ENCODE results near the gene BFSP2.
A peak's percentile ranks its signal among the peaks of the same experiment; 100 is the strongest.
"Not testable (repeated sequence)": the region's sequence is repeated elsewhere in the genome, so short reads cannot be mapped to it uniquely, and the experiment has no call there.

Gene BFSP2

GRCh38 chr3:133477487-133477886 is 77.6 kb downstream of the BFSP2 start:
- no peak for DNase-seq (ENCODE audit: low read depth in 1 of 2, low spot score in 1 of 2)

GRCh38 chr3:133478624-133479023 is 78.8 kb downstream of the BFSP2 start:
- DNase-seq (ENCODE audit: low read depth in 1 of 2, low spot score in 1 of 2), result no peak

GRCh38 chr3:133479401-133479800 is 79.5 kb downstream of the BFSP2 start:
- DNase-seq (ENCODE audit: low read depth in 1 of 2, low spot score in 1 of 2), result no peak

- no peak for DNase-seq (ENCODE audit: low read depth in 1 of 2, low spot score in 1 of 2)
Observed at GRCh38 chr3:133479895-133480669, 80.2 kb downstream of the BFSP2 start.

GRCh38 chr3:133482474-133482873 is 82.6 kb downstream of the BFSP2 start:
- DNase-seq (ENCODE audit: low read depth in 1 of 2, low spot score in 1 of 2), result not testable (repeated sequence)

- DNase-seq (ENCODE audit: low read depth in 1 of 2, low spot score in 1 of 2), result no peak
Observed at GRCh38 chr3:133486658-133487057, 86.8 kb downstream of the BFSP2 start.

- no peak for DNase-seq (ENCODE audit: low read depth in 1 of 2, low spot score in 1 of 2)
Observed at GRCh38 chr3:133487204-133487603, 87.3 kb downstream of the BFSP2 start.

GRCh38 chr3:133487920-133488540 is 88.2 kb downstream of the BFSP2 start:
- peak in 1 of 2 donors; percentile 19 for DNase-seq (ENCODE audit: low read depth in 1 of 2, low spot score in 1 of 2)

GRCh38 chr3:133488785-133489367 is 89.0 kb downstream of the BFSP2 start:
- DNase-seq (ENCODE audit: low read depth in 1 of 2, low spot score in 1 of 2), result no peak

- no peak for DNase-seq (ENCODE audit: low read depth in 1 of 2, low spot score in 1 of 2)
Observed at GRCh38 chr3:133489466-133490085, 89.7 kb downstream of the BFSP2 start.

- DNase-seq (ENCODE audit: low read depth in 1 of 2, low spot score in 1 of 2), result peak in 1 of 2 donors; percentile 49
Observed at GRCh38 chr3:133490468-133491351, 90.9 kb downstream of the BFSP2 start.

- DNase-seq (ENCODE audit: low read depth in 1 of 2, low spot score in 1 of 2), result no peak
Observed at GRCh38 chr3:133491481-133492059, 91.7 kb downstream of the BFSP2 start.

GRCh38 chr3:133492159-133492741 is 92.4 kb downstream of the BFSP2 start:
- DNase-seq (ENCODE audit: low read depth in 1 of 2, low spot score in 1 of 2), result no peak

- no peak for DNase-seq (ENCODE audit: low read depth in 1 of 2, low spot score in 1 of 2)
Observed at GRCh38 chr3:133494469-133494868, 94.6 kb downstream of the BFSP2 start.

- DNase-seq (ENCODE audit: low read depth in 1 of 2, low spot score in 1 of 2), result not testable (repeated sequence)
Observed at GRCh38 chr3:133502542-133502941, 102.7 kb downstream of the BFSP2 start.

GRCh38 chr3:133503409-133503808 is 103.6 kb downstream of the BFSP2 start:
- DNase-seq (ENCODE audit: low read depth in 1 of 2, low spot score in 1 of 2), result no peak

GRCh38 chr3:133504736-133505135 is 104.9 kb downstream of the BFSP2 start:
- no peak for DNase-seq (ENCODE audit: low read depth in 1 of 2, low spot score in 1 of 2)

- DNase-seq (ENCODE audit: low read depth in 1 of 2, low spot score in 1 of 2), result no peak
Observed at GRCh38 chr3:133505813-133506212, 106.0 kb downstream of the BFSP2 start.

- DNase-seq (ENCODE audit: low read depth in 1 of 2, low spot score in 1 of 2), result no peak
Observed at GRCh38 chr3:133506215-133506901, 106.5 kb downstream of the BFSP2 start.

- DNase-seq (ENCODE audit: low read depth in 1 of 2, low spot score in 1 of 2), result no peak
Observed at GRCh38 chr3:133509488-133509887, 109.6 kb downstream of the BFSP2 start.

Measured in stimulated activated CD4-positive, alpha-beta T cell treated with anti-CD3 and anti-CD28 coated beads, Interleukin-15, amount 100 ng/mL, for 1 hour (primary cell).